ENCODE measurements around the gene RAD18.

The RAD18 gene

DNA sequence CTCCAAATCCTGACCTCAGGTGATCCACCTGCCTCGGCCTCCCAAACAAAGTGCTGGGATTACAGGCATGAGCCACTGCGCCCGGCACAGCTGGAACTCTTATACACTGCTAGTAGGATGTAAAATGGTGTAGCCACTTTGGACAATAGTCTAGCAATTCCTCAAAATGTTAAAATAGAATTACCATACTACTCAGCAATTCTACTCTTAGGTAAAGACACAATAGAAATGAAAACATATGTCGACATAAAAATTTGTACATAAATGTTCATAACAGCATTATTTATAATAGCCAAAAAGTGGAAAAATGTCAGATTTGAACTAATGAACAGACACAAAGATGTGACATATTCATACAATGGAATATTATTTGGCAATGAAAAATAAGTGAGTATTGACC is 33.4 kb downstream of the RAD18 start:
- Histone ChIP-seq H4K20me1 (ENCODE audit: insufficient read depth, low read length) (no peaks in the 10 kb centered on the region), H3K4me1 (ENCODE audit: insufficient read depth, low read length, severe bottlenecking) (peaks cover 9% of the 10 kb centered on the region), H2AFZ (ENCODE audit: low read length) (no peak overlapping the region), H3K4me3 (ENCODE audit: low read depth, low read length, poor library complexity, severe bottlenecking) (no peak overlapping the region), H3K4me2 (ENCODE audit: low read length) (no peak overlapping the region), H3F3A (ENCODE audit: insufficient read depth, low read length) (no peaks in the 10 kb centered on the region), H3K9ac (ENCODE audit: low read length) (no peak overlapping the region), H3K9me3 (ENCODE audit: low read length) (no peaks in the 10 kb centered on the region), H3K27ac (ENCODE audit: low read depth, low read length, poor library complexity, severe bottlenecking) (no peak overlapping the region), H3K27me3 (ENCODE audit: insufficient read depth, low read length) (no peaks in the 10 kb centered on the region), H3K36me3 (ENCODE audit: insufficient read depth, low read length) (peaks cover 26% of the 10 kb centered on the region), H3K9me2 (ENCODE audit: low read depth, low read length) (no peaks in the 10 kb centered on the region), H3K79me2 (ENCODE audit: insufficient read depth, low read length) (no peaks in the 10 kb centered on the region)
- TF ChIP-seq, protein P1, sequence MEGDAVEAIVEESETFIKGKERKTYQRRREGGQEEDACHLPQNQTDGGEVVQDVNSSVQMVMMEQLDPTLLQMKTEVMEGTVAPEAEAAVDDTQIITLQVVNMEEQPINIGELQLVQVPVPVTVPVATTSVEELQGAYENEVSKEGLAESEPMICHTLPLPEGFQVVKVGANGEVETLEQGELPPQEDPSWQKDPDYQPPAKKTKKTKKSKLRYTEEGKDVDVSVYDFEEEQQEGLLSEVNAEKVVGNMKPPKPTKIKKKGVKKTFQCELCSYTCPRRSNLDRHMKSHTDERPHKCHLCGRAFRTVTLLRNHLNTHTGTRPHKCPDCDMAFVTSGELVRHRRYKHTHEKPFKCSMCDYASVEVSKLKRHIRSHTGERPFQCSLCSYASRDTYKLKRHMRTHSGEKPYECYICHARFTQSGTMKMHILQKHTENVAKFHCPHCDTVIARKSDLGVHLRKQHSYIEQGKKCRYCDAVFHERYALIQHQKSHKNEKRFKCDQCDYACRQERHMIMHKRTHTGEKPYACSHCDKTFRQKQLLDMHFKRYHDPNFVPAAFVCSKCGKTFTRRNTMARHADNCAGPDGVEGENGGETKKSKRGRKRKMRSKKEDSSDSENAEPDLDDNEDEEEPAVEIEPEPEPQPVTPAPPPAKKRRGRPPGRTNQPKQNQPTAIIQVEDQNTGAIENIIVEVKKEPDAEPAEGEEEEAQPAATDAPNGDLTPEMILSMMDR (IDR thresholded peaks at IDR 0.05; ENCODE audit: low read length) = no peak
- TF ChIP-seq EZH2 (IDR thresholded peaks at IDR 0.05; ENCODE audit: borderline replicate concordance, low read length) = no peak

DNA sequence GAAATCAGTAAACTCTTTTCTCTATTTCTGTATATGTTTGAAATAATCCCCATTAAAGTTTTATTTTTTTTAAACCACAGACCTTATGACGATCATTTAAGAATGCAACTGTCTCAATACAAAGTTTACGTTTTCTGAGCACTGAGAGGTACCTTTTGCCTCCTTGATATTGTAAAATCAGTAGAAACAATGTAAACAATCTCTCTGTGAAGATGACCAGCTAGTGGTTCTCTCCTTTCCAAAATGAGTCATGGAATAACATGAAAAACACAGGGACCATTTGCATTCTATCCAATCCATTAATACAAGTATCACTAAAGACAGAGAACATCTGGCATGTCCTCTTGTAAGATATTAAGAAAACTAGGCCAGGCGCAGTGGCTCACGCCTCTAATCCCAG is 48.8 kb downstream of the RAD18 start:
- no peak overlapping the region for H3K27ac ChIP-seq (ENCODE audit: low read depth, low read length, poor library complexity, severe bottlenecking)
- H3K4me2 ChIP-seq (ENCODE audit: low read length) = no peak overlapping the region
- H3F3A ChIP-seq (ENCODE audit: insufficient read depth, low read length) = no peaks in the 10 kb centered on the region
- H3K9ac ChIP-seq (ENCODE audit: low read length) = no peak overlapping the region
- H3K79me2 ChIP-seq (ENCODE audit: insufficient read depth, low read length) = no peaks in the 10 kb centered on the region
- H3K27me3 ChIP-seq (ENCODE audit: insufficient read depth, low read length) = no peaks in the 10 kb centered on the region
- no peaks in the 10 kb centered on the region for H4K20me1 ChIP-seq (ENCODE audit: insufficient read depth, low read length)
- no peak overlapping the region for H3K4me3 ChIP-seq (ENCODE audit: low read depth, low read length, poor library complexity, severe bottlenecking)
- no peak for TF ChIP-seq EZH2 (IDR thresholded peaks at IDR 0.05; ENCODE audit: borderline replicate concordance, low read length)
- TF ChIP-seq, protein P1 (IDR thresholded peaks at IDR 0.05; ENCODE audit: low read length) = no peak
- H3K9me3 ChIP-seq (ENCODE audit: low read length) = no peaks in the 10 kb centered on the region
- no peaks in the 10 kb centered on the region for H3K4me1 ChIP-seq (ENCODE audit: insufficient read depth, low read length, severe bottlenecking)
- H3K36me3 ChIP-seq (ENCODE audit: insufficient read depth, low read length) = peaks cover 38% of the 10 kb centered on the region; the same call in 1 of the 2 replicates
- H3K9me2 ChIP-seq (ENCODE audit: low read depth, low read length) = no peaks in the 10 kb centered on the region
- no peak overlapping the region for H2AFZ ChIP-seq (ENCODE audit: low read length)

DNA sequence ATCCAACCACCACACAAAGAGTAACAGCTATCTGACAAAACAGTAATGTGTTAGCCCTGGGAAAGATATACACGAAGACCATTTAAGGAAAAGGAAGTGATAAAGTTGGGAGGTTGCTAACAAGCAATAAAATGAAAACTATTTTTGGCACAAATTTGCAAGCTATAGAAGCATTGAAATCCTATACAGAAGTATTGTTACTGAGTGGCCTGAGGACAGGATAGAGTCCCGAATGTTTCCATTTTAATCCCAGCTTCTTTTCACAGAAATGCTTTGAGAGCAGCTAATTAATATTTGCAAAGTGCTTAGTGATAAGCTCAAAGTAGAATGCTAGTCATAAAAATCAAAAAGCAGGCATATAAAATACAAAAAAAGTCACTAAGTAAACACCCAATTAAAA is 51.5 kb downstream of the RAD18 start:
- H3K27ac ChIP-seq (ENCODE audit: low read depth, low read length, poor library complexity, severe bottlenecking) = no peak overlapping the region

More for the DNA sequence above, 51.5 kb downstream of the RAD18 start:
- Histone ChIP-seq H3K27me3 (ENCODE audit: insufficient read depth, low read length) (no peaks in the 10 kb centered on the region), H3K79me2 (ENCODE audit: insufficient read depth, low read length) (no peaks in the 10 kb centered on the region), H3K4me1 (ENCODE audit: insufficient read depth, low read length, severe bottlenecking) (no peaks in the 10 kb centered on the region), H4K20me1 (ENCODE audit: insufficient read depth, low read length) (no peaks in the 10 kb centered on the region), H3K9me3 (ENCODE audit: low read length) (no peaks in the 10 kb centered on the region), H3K36me3 (ENCODE audit: insufficient read depth, low read length) (peaks cover 45% of the 10 kb centered on the region; the same call in 1 of the 2 replicates), H3K4me3 (ENCODE audit: low read depth, low read length, poor library complexity, severe bottlenecking) (no peak overlapping the region), H2AFZ (ENCODE audit: low read length) (no peak overlapping the region), H3K4me2 (ENCODE audit: low read length) (no peak overlapping the region), H3F3A (ENCODE audit: insufficient read depth, low read length) (no peaks in the 10 kb centered on the region), H3K9ac (ENCODE audit: low read length) (no peak overlapping the region), H3K9me2 (ENCODE audit: low read depth, low read length) (no peaks in the 10 kb centered on the region)
- TF ChIP-seq, protein P1 (IDR thresholded peaks at IDR 0.05; ENCODE audit: low read length) = no peak
- TF ChIP-seq EZH2 (IDR thresholded peaks at IDR 0.05; ENCODE audit: borderline replicate concordance, low read length) = no peak

Measured in OCI-LY1 (cell line).